Body of pancreas (tissue), 4 donors: ENCODE results near the gene HNRNPU. TPM values are rescaled to one million over a fixed set of nuclear protein-coding genes. Genes with fewer than 3 reads are reported as not detected.
"Not testable (repeated sequence)": the region's sequence is repeated elsewhere in the genome, so short reads cannot be mapped to it uniquely, and the experiment has no call there.

Source experiments
- ATAC-seq: fragments of 150-250 bp; one replicate; pipeline ENCODE4 v1.9.1; 2016
- DNase-seq, 4 donors: peaks; one replicate each; pipeline ENCODE4 v3.0.0-alpha.2; 2019
- H3K27ac ChIP-seq, 4 donors: fragments of 200-600 bp; sonication (generic); 1 replicate in 3 of 4; 2 replicates in 1 of 4; pipeline versions ENCODE4 v1.5.1 to v1.6.1; 2016 to 2019; ENCODE audit warnings: mild to moderate bottlenecking in 1 of 4, mixed read lengths in 1 of 4, moderate library complexity in 1 of 4
- H3K27me3 ChIP-seq, 2 donors: fragments of 200-600 bp; sonication (generic); one replicate each; pipeline ENCODE4 v1.6.0; 2016; ENCODE audit warnings: mild to moderate bottlenecking in 1 of 2
- H3K36me3 ChIP-seq, 2 donors: fragments of 200-600 bp; sonication (generic); replicated peaks in 1 of 2; 2 replicates each; pipeline ENCODE4 v1.5.1; 2016; ENCODE audit warnings: low read depth in 2 of 2; ENCODE audit not compliant: insufficient read depth in 1 of 2
- H3K4me1 ChIP-seq: fragments of 200-600 bp; sonication (generic); one replicate; pipeline ENCODE4 v1.6.0; 2016
- H3K4me3 ChIP-seq, 2 donors: fragments of 200-600 bp; sonication (generic); 1 replicate in 1 of 2; 2 replicates in 1 of 2; pipeline ENCODE4 v1.5.1; 2016 to 2019
- H3K9me3 ChIP-seq, 3 donors: fragments of 200-600 bp; sonication (generic); 1 replicate in 2 of 3; 2 replicates in 1 of 3; pipeline ENCODE4 v1.5.1; 2016
- CTCF ChIP-seq, 7 experiments: fragments of 450-650 bp in 4 of 7; fragments of 200-600 bp in 3 of 7; sonication (generic) in 3 of 7; IDR thresholded peaks; one replicate each; pipeline ENCODE4 v1.5.1; 2016 to 2019; ENCODE audit warnings: antibody characterized with exemption in 7 of 7
- POLR2A ChIP-seq, 3 donors: fragments of 450-650 bp; IDR thresholded peaks; one replicate each; pipeline ENCODE4 v1.6.1; 2016; ENCODE audit warnings: antibody characterized with exemption in 3 of 3, mild to moderate bottlenecking in 2 of 3
- WGBS, 2 donors: methylation state at CpG; one replicate each; pipeline ENCODE4 v1.1.5; 2017; 5-methylcytosine and 5-hydroxymethylcytosine counted together
- intact Hi-C: fragments of 100-400 bp; cut with DNase I; formaldehyde crosslinking; loops from one replicate; pipeline ENCODE4 v1.15.1; 2023
- total RNA-seq, 2 donors: library from RNA; depleted of rRNA; stranded (reverse); fragments of >200 nt; gene quantifications; one replicate each; pipeline ENCODE4 v1.1.0, GENCODE V29; 2016

Gene HNRNPU
- total RNA-seq, 2 donors from 2014 or later: 201 to 294 TPM

GRCh38 chr1:244836135-244836521 is 28.2 kb downstream of the HNRNPU start:
- intact Hi-C loops: no loop called here
- Histone ChIP-seq H3K4me3 (peak overlapping the region; percentile 34 to 41), H3K36me3 (no peaks in the 10 kb centered on the region), H3K9me3 (no peaks in the 10 kb centered on the region), H3K27ac (peak overlapping the region; percentile 97 to 100 (median 98)), H3K27me3 (no peaks in the 10 kb centered on the region), H3K4me1 (peaks cover 46% of the 10 kb centered on the region)
- DNase-seq (no peak), ATAC-seq (no peak)
- 0 to 1% methylated on average over 7 of the region's 7 CpGs for WGBS, 2 donors
- TF ChIP-seq POLR2A (IDR thresholded peaks at IDR 0.05): no peak
- TF ChIP-seq CTCF (IDR thresholded peaks at IDR 0.05): no peak

- Histone ChIP-seq H3K27me3 (no peaks in the 10 kb centered on the region), H3K27ac (peak within 1 kb of the TSS; percentile 97 to 100 (median 98)), H3K9me3 (no peaks in the 10 kb centered on the region), H3K36me3 (no peaks in the 10 kb centered on the region), H3K4me1 (peaks cover 41% of the 10 kb centered on the region), H3K4me3 (peak within 1 kb of the TSS; percentile 34 to 41)
- DNase-seq (peak; percentile 86 to 91 (median 88)), ATAC-seq (peak; percentile 82)
- TF ChIP-seq CTCF (IDR thresholded peaks at IDR 0.05): peak in 4 of 7 experiments; percentile 10 to 30 (median 22)
- peak; percentile 65 to 87 (median 86) for TF ChIP-seq POLR2A (IDR thresholded peaks at IDR 0.05)
- WGBS, 2 donors: 0% methylated on average over 22 to 74 of the region's 77 CpGs
- intact Hi-C loops: no loop called here
These were observed 28.8 kb downstream of the HNRNPU start, which contains the start of gene COX20 for GRCh38 chr1:244835276-244836134. TSS of gene COX20 (plus strand) at chr1:244835658. CDS start at chr1:244835715, 57 bp downstream.

GRCh38 chr1:244834543-244835275 is 29.6 kb downstream of the HNRNPU start:
- intact Hi-C loops: no loop called here
- Histone ChIP-seq H3K4me1 (peaks cover 36% of the 10 kb centered on the region), H3K27me3 (no peaks in the 10 kb centered on the region), H3K4me3 (peak overlapping the region; percentile 34 to 41), H3K9me3 (no peaks in the 10 kb centered on the region), H3K36me3 (no peaks in the 10 kb centered on the region), H3K27ac (peak overlapping the region; percentile 97 to 100 (median 98))
- peak; percentile 79 to 90 (median 80) for DNase-seq
- peak; percentile 64 for ATAC-seq
- TF ChIP-seq CTCF (IDR thresholded peaks at IDR 0.05) (no peak), POLR2A (IDR thresholded peaks at IDR 0.05) (peak in 2 of 3 donors; percentile 84 to 90)
- WGBS, 2 donors: 0% methylated on average over 33 to 49 of the region's 49 CpGs

GRCh38 chr1:244833734-244834542 is 30.4 kb downstream of the HNRNPU start:
- intact Hi-C loops: no loop called here
- no peaks in the 10 kb centered on the region for H3K36me3 ChIP-seq
- no peaks in the 10 kb centered on the region for H3K9me3 ChIP-seq
- H3K4me1 ChIP-seq: peaks cover 29% of the 10 kb centered on the region
- peak; percentile 55 for ATAC-seq
- TF ChIP-seq CTCF (IDR thresholded peaks at IDR 0.05): peak in 4 of 7 experiments; percentile 48 to 61 (median 58)
- peak; percentile 23 to 85 (median 81) for TF ChIP-seq POLR2A (IDR thresholded peaks at IDR 0.05)
- 0 to 1% methylated on average over 32 of the region's 32 CpGs for WGBS, 2 donors
- H3K27me3 ChIP-seq: no peaks in the 10 kb centered on the region
- H3K4me3 ChIP-seq: peak overlapping the region; percentile 5 to 41
- DNase-seq: peak; percentile 65 to 75 (median 71)
- H3K27ac ChIP-seq: peak overlapping the region; percentile 97 to 100 (median 98)

- Histone ChIP-seq H3K27ac (peak overlapping the region; percentile 97 to 100 (median 98)), H3K4me1 (peaks cover 24% of the 10 kb centered on the region), H3K4me3 (peak overlapping the region in 1 of 2 donors; percentile 41)
- DNase-seq, ATAC-seq, intact Hi-C loops, H3K36me3 ChIP-seq, H3K27me3 ChIP-seq, H3K9me3 ChIP-seq: not testable (repeated sequence)
- 47 to 51% methylated on average over 8 of the region's 8 CpGs for WGBS, 2 donors
These were observed 31.1 kb downstream of the HNRNPU start for GRCh38 chr1:244833260-244833659.
